Measurements from ENCODE around the gene PDPK1.
A peak's percentile ranks its signal among the peaks of the same experiment; 100 is the strongest.
"Not testable (repeated sequence)": the region's sequence is repeated elsewhere in the genome, so short reads cannot be mapped to it uniquely, and the experiment has no call there.

PDPK1 gene

GRCh38 chr16:2618964-2619363 lies 81.1 kb downstream of the PDPK1 start:
- H3K27ac Mint-ChIP-seq; H3K36me3 Mint-ChIP-seq; H3K4me3 Mint-ChIP-seq; DNase-seq (ENCODE audit: low spot score in 2 of 2); H3K4me1 Mint-ChIP-seq; H3K9me3 Mint-ChIP-seq; ATAC-seq: not testable (repeated sequence)

GRCh38 chr16:2619628-2620027 lies 81.8 kb downstream of the PDPK1 start:
- ATAC-seq, H3K9me3 Mint-ChIP-seq, H3K4me1 Mint-ChIP-seq, H3K4me3 Mint-ChIP-seq, H3K27ac Mint-ChIP-seq, H3K36me3 Mint-ChIP-seq: not testable (repeated sequence)
- peak in 1 of 2 donors; percentile 28 for DNase-seq (ENCODE audit: low spot score in 2 of 2)

- H3K36me3 Mint-ChIP-seq; H3K4me3 Mint-ChIP-seq; DNase-seq (ENCODE audit: low spot score in 2 of 2); H3K9me3 Mint-ChIP-seq; H3K27ac Mint-ChIP-seq; ATAC-seq; H3K4me1 Mint-ChIP-seq: not testable (repeated sequence)
Observed at GRCh38 chr16:2620870-2621269, 83.0 kb downstream of the PDPK1 start.

GRCh38 chr16:2621395-2621794 lies 83.6 kb downstream of the PDPK1 start:
- not testable (repeated sequence) for H3K4me3 Mint-ChIP-seq, H3K4me1 Mint-ChIP-seq, ATAC-seq, H3K9me3 Mint-ChIP-seq, H3K27ac Mint-ChIP-seq, H3K36me3 Mint-ChIP-seq
- peak in 1 of 2 donors; percentile 33 for DNase-seq (ENCODE audit: low spot score in 2 of 2)

GRCh38 chr16:2627075-2627474 lies 89.3 kb downstream of the PDPK1 start:
- H3K27ac Mint-ChIP-seq; H3K9me3 Mint-ChIP-seq; H3K36me3 Mint-ChIP-seq; DNase-seq (ENCODE audit: low spot score in 2 of 2); H3K4me3 Mint-ChIP-seq; H3K4me1 Mint-ChIP-seq: not testable (repeated sequence)
- peak; percentile 85 for ATAC-seq

- H3K9me3 Mint-ChIP-seq; ATAC-seq; H3K27ac Mint-ChIP-seq; H3K4me1 Mint-ChIP-seq; H3K36me3 Mint-ChIP-seq; H3K4me3 Mint-ChIP-seq; DNase-seq (ENCODE audit: low spot score in 2 of 2): not testable (repeated sequence)
Observed at GRCh38 chr16:2631203-2631602, 93.4 kb downstream of the PDPK1 start.

- not testable (repeated sequence) for H3K36me3 Mint-ChIP-seq; H3K4me1 Mint-ChIP-seq; ATAC-seq; H3K9me3 Mint-ChIP-seq; DNase-seq (ENCODE audit: low spot score in 2 of 2); H3K27ac Mint-ChIP-seq; H3K4me3 Mint-ChIP-seq
Observed at GRCh38 chr16:2632291-2632690, 94.5 kb downstream of the PDPK1 start.

- DNase-seq (ENCODE audit: low spot score in 2 of 2) (peak in 1 of 2 donors; percentile 71), ATAC-seq (peak; percentile 81)
- H3K27ac Mint-ChIP-seq, H3K9me3 Mint-ChIP-seq, H3K4me3 Mint-ChIP-seq, H3K36me3 Mint-ChIP-seq, H3K4me1 Mint-ChIP-seq: not testable (repeated sequence)
Observed at GRCh38 chr16:2639071-2639721, 101.4 kb downstream of the PDPK1 start.

GRCh38 chr16:2639722-2640072 lies 101.9 kb downstream of the PDPK1 start:
- ATAC-seq, H3K4me3 Mint-ChIP-seq, H3K36me3 Mint-ChIP-seq, H3K4me1 Mint-ChIP-seq, H3K27ac Mint-ChIP-seq, H3K9me3 Mint-ChIP-seq: not testable (repeated sequence)
- DNase-seq (ENCODE audit: low spot score in 2 of 2): peak in 1 of 2 donors; percentile 25

- H3K4me1 Mint-ChIP-seq; ATAC-seq; DNase-seq (ENCODE audit: low spot score in 2 of 2); H3K27ac Mint-ChIP-seq; H3K36me3 Mint-ChIP-seq; H3K9me3 Mint-ChIP-seq; H3K4me3 Mint-ChIP-seq: not testable (repeated sequence)
Observed at GRCh38 chr16:2642561-2642960, 104.7 kb downstream of the PDPK1 start.

- H3K4me1 Mint-ChIP-seq, H3K27ac Mint-ChIP-seq: not testable (repeated sequence)
Observed at GRCh38 chr16:2644754-2645453, 107.1 kb downstream of the PDPK1 start.

GRCh38 chr16:2651268-2651871 lies 113.5 kb downstream of the PDPK1 start:
- H3K27ac Mint-ChIP-seq; H3K4me3 Mint-ChIP-seq; H3K36me3 Mint-ChIP-seq; DNase-seq (ENCODE audit: low spot score in 2 of 2); H3K9me3 Mint-ChIP-seq; H3K4me1 Mint-ChIP-seq; ATAC-seq: not testable (repeated sequence)

More at GRCh38 chr16:2644754-2645453, 107.1 kb downstream of the PDPK1 start:
- not testable (repeated sequence) for H3K9me3 Mint-ChIP-seq; H3K36me3 Mint-ChIP-seq; DNase-seq (ENCODE audit: low spot score in 2 of 2); ATAC-seq; H3K4me3 Mint-ChIP-seq

Data from stimulated activated effector memory CD8-positive, alpha-beta T cell treated with anti-CD3 and anti-CD28 coated beads, Interleukin-12 subunit alpha, Interleukin-12 subunit beta, amount 100 ng/mL, for 72 hours (primary cell).